Measurements from ENCODE around the gene PLCB3. TPM values are rescaled to one million over a fixed set of nuclear protein-coding genes. Genes with fewer than 3 reads are reported as not detected.
A peak's percentile ranks its signal among the peaks of the same experiment; 100 is the strongest.
"Not testable (repeated sequence)": the region's sequence is repeated elsewhere in the genome, so short reads cannot be mapped to it uniquely, and the experiment has no call there.

PLCB3 gene
- total RNA-seq, 4 donors from 2014 or later, result 64.5 to 115 (median 91.2) TPM

DNA sequence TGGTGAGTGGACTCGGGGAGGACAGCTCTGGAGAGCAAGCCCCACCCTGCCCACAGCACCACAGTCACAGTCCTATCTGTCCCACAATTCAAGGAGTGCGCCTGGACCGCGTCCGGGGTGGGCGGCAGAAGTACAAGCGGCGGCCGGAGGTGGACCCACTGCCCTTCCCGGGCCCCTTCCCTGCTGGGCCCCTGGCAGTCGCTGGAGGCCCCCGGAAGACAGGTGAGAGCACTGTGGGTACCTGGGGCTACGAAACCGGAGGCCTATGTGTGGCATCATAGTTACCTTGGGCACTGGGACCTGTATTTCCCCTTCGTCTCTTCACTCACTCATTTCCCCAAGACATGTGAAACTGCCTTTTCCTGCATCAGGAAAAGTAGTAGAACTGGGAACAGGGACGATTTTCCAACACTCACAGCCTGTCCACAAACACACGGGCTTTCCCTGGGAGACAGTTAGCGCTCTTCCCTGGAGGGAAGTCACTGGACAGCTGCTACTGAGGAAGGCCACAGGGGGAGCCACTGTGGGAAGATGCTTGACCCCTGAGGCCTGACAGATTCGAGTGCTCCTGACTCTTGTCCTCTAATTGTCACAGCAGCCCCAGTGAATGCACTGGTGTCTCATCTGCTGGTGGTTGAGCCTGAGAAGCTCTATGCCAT lies 62.9 kb downstream of the PLCB3 start:
- Histone ChIP-seq H3K36me3 (peaks cover 0 to 11% (median 3%) of the 10 kb centered on the region in 4 donors), H3K4me1 (peaks cover 4 to 34% (median 21%) of the 10 kb centered on the region in 4 donors), H3K27me3 (no peaks in the 10 kb centered on the region), H3K4me3 (no peak overlapping the region), H3K27ac (peak overlapping the region; percentile 34 to 68 (median 56)), H3K9me3 (no peaks in the 10 kb centered on the region)
- 68% methylated on average over 18 of the region's 19 CpGs; no CpG with 5 or more reads in 1 of the 2 donors for WGBS, 2 donors (ENCODE audit: low coverage in 1 of 2)
- in situ Hi-C loops (cut with MboI; ENCODE audit: low pct_ligation_motif_present in 1 of 4, low pct_unique_long_range_greater_than_20kb in 1 of 4, low sequenced_read_pairs in 3 of 4) (no loop called here), intact Hi-C loops (cut with DNase I; ENCODE audit: low total_unique reads) (no loop called here)
- DNase-seq, result no peak
- TF ChIP-seq POLR2A (IDR thresholded peaks at IDR 0.05), result no peak
- TF ChIP-seq, protein P1, sequence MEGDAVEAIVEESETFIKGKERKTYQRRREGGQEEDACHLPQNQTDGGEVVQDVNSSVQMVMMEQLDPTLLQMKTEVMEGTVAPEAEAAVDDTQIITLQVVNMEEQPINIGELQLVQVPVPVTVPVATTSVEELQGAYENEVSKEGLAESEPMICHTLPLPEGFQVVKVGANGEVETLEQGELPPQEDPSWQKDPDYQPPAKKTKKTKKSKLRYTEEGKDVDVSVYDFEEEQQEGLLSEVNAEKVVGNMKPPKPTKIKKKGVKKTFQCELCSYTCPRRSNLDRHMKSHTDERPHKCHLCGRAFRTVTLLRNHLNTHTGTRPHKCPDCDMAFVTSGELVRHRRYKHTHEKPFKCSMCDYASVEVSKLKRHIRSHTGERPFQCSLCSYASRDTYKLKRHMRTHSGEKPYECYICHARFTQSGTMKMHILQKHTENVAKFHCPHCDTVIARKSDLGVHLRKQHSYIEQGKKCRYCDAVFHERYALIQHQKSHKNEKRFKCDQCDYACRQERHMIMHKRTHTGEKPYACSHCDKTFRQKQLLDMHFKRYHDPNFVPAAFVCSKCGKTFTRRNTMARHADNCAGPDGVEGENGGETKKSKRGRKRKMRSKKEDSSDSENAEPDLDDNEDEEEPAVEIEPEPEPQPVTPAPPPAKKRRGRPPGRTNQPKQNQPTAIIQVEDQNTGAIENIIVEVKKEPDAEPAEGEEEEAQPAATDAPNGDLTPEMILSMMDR (IDR thresholded peaks at IDR 0.05), result peak in 1 of 5 experiments; percentile 27
- TF ChIP-seq EP300 (IDR thresholded peaks at IDR 0.05; ENCODE audit: low read depth), result no peak

DNA sequence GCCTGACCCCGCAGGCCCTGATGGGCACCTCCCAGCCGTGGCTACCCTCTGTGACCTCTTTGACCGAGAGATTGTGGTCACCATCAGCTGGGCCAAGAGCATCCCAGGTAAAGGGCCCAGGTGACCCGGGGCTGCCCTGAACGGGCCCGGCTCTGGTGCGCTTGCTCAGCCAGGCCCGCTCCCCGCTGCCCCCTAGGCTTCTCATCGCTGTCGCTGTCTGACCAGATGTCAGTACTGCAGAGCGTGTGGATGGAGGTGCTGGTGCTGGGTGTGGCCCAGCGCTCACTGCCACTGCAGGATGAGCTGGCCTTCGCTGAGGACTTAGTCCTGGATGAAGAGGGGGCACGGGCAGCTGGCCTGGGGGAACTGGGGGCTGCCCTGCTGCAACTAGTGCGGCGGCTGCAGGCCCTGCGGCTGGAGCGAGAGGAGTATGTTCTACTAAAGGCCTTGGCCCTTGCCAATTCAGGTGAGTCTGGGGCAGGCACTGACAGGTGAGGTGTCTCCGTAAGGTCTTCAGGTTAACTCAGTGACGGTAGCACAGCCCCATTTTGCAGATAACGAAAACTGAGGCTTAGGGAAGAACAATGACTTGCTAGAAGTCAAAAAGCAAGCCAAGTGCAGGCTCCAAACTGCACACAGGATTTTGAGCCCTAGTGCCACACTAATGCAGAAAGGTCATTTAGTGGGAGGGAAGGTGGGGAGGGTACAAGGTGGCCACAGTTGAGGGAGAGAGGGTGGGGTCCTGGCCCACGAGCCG lies 63.7 kb downstream of the PLCB3 start:
- Histone ChIP-seq H3K36me3 (peaks cover 0 to 11% (median 3%) of the 10 kb centered on the region in 4 donors), H3K4me1 (peaks cover 4 to 41% (median 27%) of the 10 kb centered on the region in 4 donors), H3K27me3 (no peaks in the 10 kb centered on the region), H3K9me3 (no peaks in the 10 kb centered on the region), H3K4me3 (no peak overlapping the region), H3K27ac (peak overlapping the region in 1 of 4 donors; percentile 62)
- no peak for DNase-seq
- intact Hi-C loops (cut with DNase I; ENCODE audit: low total_unique reads), result no loop called here
- 80 to 90% methylated on average over 1 to 16 of the region's 24 CpGs for WGBS, 2 donors (ENCODE audit: low coverage in 1 of 2)
- in situ Hi-C loops (cut with MboI; ENCODE audit: low pct_ligation_motif_present in 1 of 4, low pct_unique_long_range_greater_than_20kb in 1 of 4, low sequenced_read_pairs in 3 of 4), result no loop called here
- no peak for TF ChIP-seq POLR2AphosphoS5 (IDR thresholded peaks at IDR 0.05)
- TF ChIP-seq, protein P1 (IDR thresholded peaks at IDR 0.05), result no peak
- TF ChIP-seq EP300 (IDR thresholded peaks at IDR 0.05; ENCODE audit: low read depth), result no peak

DNA sequence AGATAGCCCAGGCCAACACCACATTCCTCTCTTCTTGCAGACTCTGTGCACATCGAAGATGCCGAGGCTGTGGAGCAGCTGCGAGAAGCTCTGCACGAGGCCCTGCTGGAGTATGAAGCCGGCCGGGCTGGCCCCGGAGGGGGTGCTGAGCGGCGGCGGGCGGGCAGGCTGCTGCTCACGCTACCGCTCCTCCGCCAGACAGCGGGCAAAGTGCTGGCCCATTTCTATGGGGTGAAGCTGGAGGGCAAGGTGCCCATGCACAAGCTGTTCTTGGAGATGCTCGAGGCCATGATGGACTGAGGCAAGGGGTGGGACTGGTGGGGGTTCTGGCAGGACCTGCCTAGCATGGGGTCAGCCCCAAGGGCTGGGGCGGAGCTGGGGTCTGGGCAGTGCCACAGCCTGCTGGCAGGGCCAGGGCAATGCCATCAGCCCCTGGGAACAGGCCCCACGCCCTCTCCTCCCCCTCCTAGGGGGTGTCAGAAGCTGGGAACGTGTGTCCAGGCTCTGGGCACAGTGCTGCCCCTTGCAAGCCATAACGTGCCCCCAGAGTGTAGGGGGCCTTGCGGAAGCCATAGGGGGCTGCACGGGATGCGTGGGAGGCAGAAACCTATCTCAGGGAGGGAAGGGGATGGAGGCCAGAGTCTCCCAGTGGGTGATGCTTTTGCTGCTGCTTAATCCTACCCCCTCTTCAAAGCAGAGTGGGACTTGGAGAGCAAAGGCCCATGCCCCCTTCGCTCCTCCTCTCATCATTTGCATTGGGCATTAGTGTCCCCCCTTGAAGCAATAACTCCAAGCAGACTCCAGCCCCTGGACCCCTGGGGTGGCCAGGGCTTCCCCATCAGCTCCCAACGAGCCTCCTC lies 64.6 kb downstream of the PLCB3 start:
- WGBS, 2 donors (ENCODE audit: low coverage in 1 of 2), result 60 to 79% methylated on average over 5 to 20 of the region's 25 CpGs
- H3K9me3 ChIP-seq; intact Hi-C loops (cut with DNase I; ENCODE audit: low total_unique reads); DNase-seq; H3K27me3 ChIP-seq; in situ Hi-C loops (cut with MboI; ENCODE audit: low pct_ligation_motif_present in 1 of 4, low pct_unique_long_range_greater_than_20kb in 1 of 4, low sequenced_read_pairs in 3 of 4): not testable (repeated sequence)
- H3K27ac ChIP-seq, result peak overlapping the region; percentile 95 to 99 (median 96)
- H3K4me3 ChIP-seq, result peak overlapping the region in 2 of 4 donors; percentile 71 to 72
- H3K4me1 ChIP-seq, result peaks cover 4 to 51% (median 31%) of the 10 kb centered on the region in 4 donors
- H3K36me3 ChIP-seq, result peaks cover 0 to 11% (median 3%) of the 10 kb centered on the region in 4 donors

DNA sequence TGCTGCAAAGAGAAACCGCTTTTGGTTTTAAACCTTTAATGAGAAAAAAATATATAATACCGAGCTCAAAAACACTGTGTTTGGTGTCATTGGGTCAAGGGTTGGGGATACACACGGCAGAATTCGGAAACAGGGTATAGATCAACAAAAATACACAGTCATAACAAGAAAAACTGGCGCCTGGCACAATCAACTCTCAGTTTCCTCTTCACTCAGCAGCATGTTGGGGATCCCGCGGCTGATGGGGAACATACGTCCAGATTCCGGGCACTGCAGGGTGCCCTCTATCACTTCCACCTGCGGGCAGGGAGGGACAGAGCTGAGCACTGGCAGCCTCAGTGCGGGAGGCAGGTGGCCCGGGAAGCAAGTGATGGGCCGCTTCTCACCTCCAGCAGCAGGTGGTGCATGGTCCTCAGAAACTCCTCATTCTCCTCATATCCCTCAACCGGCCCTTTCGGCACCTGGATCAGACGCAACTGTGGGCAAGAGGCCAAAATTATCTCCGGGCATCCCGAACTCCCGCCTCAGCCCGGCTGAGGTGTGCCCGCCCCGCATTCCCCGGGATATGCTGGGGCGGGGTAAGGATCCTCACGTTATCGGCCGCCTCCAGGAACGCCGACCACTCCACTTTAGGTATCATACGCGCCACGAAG lies 65.5 kb downstream of the PLCB3 start:
- Histone ChIP-seq H3K4me3 (peak overlapping the region; percentile 51 to 72 (median 62)), H3K4me1 (peaks cover 4 to 59% (median 37%) of the 10 kb centered on the region in 4 donors), H3K27me3 (no peaks in the 10 kb centered on the region), H3K9me3 (no peaks in the 10 kb centered on the region), H3K27ac (peak overlapping the region; percentile 95 to 99 (median 96)), H3K36me3 (peaks cover 0 to 11% (median 3%) of the 10 kb centered on the region in 4 donors)
- 4 to 5% methylated on average over 6 to 31 of the region's 32 CpGs for WGBS, 2 donors (ENCODE audit: low coverage in 1 of 2)
- intact Hi-C loops (cut with DNase I; ENCODE audit: low total_unique reads), result no loop called here
- TF ChIP-seq EP300 (IDR thresholded peaks at IDR 0.05; ENCODE audit: low read depth) (no peak), POLR2A (IDR thresholded peaks at IDR 0.05) (no peak), POLR2AphosphoS5 (IDR thresholded peaks at IDR 0.05) (no peak)
- TF ChIP-seq, protein P1 (IDR thresholded peaks at IDR 0.05), result peak in 4 of 5 experiments; percentile 7 to 42 (median 14)
- DNase-seq, result peak; percentile 69
- in situ Hi-C loops (cut with MboI; ENCODE audit: low pct_ligation_motif_present in 1 of 4, low pct_unique_long_range_greater_than_20kb in 1 of 4, low sequenced_read_pairs in 3 of 4), result no loop called here
